Hepatic stellate cell (primary cell): ENCODE results near the gene CFAP77.
"Not testable (repeated sequence)": the region's sequence is repeated elsewhere in the genome, so short reads cannot be mapped to it uniquely, and the experiment has no call there.

ENCODE experiments used
- DNase-seq: peaks from one replicate; pipeline ENCODE4 v3.0.0; 2011; ENCODE audit warnings: low spot score

CFAP77 gene

GRCh38 chr9:132547976-132548730, 138.1 kb downstream of the CFAP77 start:
- no peak for DNase-seq

DNA sequence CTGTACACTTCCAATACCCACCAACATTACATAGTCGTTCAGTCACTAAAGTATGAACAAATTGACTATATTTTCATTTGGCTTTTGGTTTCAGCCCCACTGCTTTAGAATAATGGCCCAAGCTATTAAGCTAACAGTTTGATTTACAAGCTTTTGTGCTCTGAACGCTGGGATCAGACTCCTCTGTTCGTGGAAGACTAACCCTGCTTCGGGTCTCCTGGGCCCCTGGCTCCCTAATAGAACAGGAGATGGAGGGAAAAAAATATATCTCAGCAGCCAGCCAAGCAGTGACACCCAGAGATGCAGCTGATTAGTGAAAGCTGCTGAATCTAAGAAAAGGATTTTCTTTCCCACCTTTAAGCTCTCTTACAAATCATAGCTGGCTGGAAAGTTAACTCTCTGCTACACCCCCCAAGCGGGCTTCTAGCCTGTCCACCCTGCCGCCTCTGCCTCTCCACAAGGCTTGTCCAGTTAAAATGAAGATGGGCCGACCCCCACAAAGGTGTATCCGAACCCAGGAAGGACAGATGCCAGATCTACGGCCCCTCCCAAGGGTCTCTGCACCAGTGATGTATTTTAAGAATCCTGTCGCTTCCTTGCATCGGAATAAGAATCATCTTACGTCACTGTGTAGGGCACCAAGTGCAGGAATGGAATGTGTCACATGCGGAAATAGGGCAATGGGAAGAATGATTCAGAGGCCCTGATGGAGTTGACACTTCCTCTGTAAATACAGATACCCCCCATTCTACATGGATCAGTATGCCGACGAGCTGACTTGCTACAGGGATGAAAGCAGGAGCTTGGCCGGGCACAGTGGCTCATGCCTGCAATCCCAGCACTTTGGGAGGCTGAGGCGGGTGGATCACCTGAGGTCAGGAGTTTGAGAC, 139.0 kb downstream of the CFAP77 start:
- peak; percentile 31 for DNase-seq

- no peak for DNase-seq
These were observed 141.5 kb downstream of the CFAP77 start for GRCh38 chr9:132551556-132551955.

GRCh38 chr9:132552041-132552440, 142.0 kb downstream of the CFAP77 start:
- DNase-seq: no peak

DNA sequence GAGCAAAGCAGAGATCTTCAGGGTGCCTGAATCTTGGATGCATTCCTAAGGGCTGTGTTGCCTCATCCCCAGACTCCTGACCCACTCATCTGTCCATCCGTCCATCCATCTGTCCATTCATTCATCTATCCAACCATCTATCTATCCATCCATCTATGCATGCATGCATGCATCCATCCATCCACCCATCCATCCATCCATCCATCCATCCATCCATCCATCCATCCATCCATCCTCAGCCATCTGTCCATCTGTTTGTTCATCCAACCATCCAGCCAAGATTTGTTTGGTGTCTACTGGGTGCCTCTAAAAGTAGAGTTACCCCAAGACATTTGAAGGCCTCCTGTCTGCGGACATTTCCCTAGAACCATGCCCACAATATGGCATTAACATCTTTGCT, 144.7 kb downstream of the CFAP77 start:
- no peak for DNase-seq

DNA sequence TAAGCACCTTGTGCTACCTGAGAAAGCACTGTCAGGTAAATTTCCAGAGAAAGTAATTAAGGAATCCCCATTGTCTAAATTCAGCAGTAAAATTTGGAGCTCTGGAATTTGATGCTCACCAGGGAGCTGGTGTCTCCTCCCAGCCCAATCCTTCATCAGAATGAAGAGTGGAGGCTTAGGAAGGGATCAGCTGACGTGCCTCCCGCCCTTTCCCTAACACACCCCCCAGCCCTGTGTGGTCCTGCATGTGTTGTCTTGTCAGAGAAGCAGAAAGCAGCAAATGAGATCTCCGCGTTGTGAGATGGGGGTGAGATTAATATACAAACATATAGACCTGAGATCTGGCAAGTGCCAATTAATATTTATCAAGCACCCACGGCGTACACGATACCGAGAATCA, 145.5 kb downstream of the CFAP77 start:
- no peak for DNase-seq

DNA sequence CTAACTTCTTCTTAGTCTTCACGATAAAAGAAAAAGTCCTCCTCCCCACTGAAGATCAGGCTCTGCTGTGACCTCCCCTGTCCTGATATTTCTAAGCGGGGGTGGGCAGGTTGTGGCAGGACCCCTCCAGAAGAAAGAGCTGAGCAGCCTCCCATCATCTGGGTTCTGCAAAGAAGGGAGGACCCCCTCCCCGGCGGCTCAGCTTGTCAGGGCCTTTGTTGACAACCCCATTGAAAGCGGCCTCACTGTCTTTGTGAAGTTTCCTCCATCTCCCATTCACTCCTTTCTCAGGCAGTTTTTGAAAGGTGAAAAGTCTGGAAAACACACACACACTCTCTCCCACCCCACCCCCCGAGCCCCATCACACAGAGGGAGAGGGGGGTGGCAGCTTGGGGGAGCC, 146.2 kb downstream of the CFAP77 start:
- DNase-seq: no peak

DNA sequence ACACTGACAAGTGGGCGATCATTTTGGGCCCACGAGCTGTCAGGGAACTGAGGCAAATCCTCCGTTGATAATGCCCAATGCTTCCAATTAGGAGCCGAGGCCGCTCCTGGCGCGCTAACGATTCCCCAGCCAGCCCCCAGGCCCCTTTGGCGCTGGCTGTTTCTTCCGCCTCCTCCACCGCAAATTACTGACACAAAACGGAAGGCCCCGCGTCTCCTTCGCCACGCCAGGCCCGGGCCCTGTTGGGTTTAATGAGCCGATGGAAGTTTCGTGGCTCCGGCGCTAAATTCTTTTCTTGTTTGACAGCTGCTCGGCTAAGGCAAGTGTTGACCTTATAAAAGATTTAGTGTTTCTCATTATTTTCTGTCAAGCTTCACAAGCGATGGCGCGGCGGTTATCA, 146.7 kb downstream of the CFAP77 start:
- DNase-seq: no peak

DNA sequence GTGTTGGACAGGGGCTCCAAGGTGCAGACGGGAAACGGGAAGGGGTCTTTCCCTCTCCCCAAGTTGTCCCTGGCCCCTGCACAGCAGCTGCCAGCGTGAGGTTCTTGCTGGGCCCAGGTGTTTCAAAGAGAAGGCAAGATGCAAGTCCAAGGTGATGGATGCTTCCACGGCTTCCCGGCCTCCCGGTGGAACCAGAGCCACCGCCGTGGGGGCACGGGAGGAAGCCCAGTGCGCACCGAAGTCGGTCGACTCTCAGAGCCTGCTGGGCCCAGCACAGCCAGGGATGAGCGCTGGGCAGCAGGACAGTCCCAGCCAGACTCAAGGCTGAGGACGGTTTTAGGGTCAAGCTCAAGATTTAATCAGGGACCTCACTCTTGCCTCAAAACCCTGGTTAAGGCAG, 147.1 kb downstream of the CFAP77 start:
- no peak for DNase-seq

DNA sequence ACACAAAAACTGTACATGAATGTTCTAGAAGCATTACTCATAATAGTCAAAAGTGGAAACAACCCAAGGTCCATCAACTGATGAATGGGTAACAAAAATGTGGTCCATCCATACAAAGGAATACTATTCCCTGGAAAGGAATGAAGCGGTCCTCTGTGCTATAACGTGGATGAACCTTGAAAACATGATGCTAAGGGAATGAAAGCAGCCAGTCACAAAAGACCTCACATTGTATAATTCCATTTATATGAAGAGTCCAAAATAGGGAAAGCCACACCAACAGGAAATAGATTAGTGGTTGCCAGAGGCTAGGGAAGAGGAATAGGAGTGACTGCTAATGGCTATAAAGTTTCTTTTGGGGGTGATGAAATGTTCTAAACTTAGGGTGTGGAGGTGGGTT, 149.7 kb downstream of the CFAP77 start:
- no peak for DNase-seq

DNA sequence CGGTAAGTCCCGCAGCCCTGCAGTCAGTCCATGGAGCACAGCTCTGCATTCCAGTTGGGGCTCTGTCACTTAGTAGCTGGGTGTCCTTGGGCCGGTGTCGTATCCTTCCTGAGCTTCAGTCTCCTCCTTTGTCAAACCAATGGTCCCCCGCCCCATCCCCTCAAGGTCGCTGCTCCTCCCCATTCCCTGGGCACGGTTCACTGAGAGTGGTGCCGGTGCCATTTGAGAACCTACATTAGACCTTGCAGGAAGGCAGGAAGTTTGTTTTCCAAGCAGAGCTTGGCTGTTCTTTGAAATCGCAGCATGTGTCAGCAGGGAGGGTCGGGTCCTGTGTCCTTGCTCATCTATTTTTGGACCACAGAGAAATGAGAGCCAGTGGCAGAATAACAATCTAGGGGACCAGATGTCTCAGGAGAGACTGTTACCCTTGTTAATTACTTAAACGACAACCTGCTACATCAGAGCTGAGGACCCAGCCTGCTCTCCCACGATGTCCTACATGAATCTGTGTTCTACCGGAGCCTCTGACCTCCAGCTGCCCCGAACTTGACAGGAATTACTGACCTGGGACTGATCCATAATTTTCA, 150.7 kb downstream of the CFAP77 start:
- DNase-seq: no peak

DNA sequence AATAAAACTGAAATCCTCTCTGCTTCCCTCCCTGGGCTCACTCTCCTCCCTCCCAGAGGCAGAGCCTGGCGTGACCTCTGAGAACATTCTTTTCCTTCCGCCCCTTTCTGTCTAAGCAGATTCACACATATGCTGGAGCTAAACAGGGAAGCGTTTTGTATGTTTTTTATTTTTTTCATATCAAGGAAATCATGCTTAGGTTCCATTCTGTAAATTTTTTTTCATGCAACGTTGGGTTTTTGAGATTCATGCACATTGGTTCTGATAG, 152.2 kb downstream of the CFAP77 start:
- no peak for DNase-seq

- no peak for DNase-seq
These were observed 154.5 kb downstream of the CFAP77 start for GRCh38 chr9:132564526-132564925.

DNA sequence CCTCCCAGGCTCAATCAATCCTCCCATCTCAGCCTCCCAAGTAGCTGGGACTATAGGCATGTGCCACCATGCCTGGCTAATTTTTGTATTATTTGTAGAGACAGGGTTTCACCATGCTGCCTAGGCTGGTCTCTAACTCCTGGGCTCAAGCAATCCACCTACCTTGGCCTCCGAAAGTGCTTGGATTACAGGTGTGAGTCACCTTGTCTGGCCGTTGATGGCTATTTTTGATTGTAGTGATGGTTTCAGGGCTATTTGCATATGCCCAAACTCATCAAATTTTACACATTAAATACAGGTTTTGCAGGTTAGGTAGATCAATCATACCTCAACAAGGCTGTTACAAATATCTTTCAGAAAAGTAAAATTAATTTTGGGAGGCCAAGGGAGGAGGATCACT, 158.8 kb downstream of the CFAP77 start:
- DNase-seq: not testable (repeated sequence)

DNA sequence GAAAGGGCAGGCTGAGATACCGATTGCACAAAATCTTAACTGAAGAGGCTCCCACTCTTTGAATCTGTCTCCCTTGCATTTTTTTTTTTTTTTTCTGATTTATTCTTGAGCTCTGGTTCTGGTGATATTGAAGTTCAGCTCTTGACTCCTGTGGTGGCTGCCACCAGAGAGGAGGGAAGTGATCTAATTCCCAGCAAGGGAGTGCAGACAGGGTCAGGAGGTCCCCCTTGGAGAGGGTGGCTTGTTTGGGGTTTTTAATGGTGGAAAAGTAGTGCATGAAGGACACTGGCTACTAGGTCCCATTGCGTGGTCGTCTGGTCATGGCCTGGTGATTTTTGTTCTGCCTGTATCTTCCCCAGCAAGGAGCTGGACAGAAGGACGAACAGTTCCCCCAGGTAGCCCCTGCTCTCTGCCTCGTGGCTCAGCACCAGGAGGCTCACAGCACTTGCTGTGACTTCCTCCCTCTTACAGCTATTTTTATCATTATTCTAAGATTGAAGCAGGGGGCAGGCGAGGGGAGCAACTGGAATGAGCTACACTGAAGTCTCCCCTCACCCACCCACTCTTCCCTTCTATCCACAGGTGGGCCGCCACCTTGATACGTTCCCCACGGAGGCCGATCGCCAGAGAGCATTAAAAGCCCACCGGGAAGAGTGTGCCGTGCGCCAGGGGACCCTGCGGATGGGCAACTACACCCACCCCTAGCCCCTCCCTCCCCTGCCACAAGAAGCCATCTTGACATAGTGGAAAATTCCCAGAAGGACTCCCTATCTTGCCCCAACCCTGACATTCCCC, 162.0 kb downstream of the CFAP77 start:
- no peak for DNase-seq

GRCh38 chr9:132572921-132573320, 162.9 kb downstream of the CFAP77 start:
- peak; percentile 52 for DNase-seq

- peak; percentile 84 for DNase-seq
These were observed 165.1 kb downstream of the CFAP77 start for GRCh38 chr9:132575005-132575609.

DNA sequence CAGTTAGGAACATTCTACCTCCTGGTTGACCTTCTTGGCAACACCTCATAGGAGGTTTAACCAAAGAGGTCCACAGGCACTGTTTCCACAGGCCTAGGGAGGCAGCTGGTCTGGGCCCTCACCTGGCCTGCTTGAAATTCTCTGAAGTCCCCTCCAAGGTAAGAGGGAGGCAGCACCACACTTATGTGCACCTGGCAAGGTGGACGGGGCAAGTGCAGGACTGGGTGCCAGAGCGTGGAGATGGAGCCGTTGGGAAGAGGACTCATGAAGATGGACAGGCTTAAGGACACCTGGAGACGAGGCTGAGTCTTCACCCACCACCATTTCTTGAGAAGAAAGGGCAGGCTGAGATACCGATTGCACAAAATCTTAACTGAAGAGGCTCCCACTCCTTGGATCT, 165.8 kb downstream of the CFAP77 start:
- DNase-seq: no peak

GRCh38 chr9:132577119-132577518, 167.1 kb downstream of the CFAP77 start:
- no peak for DNase-seq

GRCh38 chr9:132578367-132578932, 168.4 kb downstream of the CFAP77 start:
- DNase-seq: no peak

GRCh38 chr9:132579427-132579798, 169.4 kb downstream of the CFAP77 start:
- DNase-seq: no peak
